T47D (cell line): ENCODE results near the gene RNPEP.

Experiments
- DNase-seq, 2 experiments: peaks; one replicate each; pipeline versions ENCODE4 v3.0.0 to v3.0.0-alpha.2; 2011 to 2012; ENCODE audit warnings: low read depth in 1 of 2, low spot score in 1 of 2
- JUND ChIP-seq: IDR thresholded peaks from 2 replicates; pipeline ENCODE4 v1.6.1; 2012; ENCODE audit warnings: low read depth
- in situ Hi-C: cut with HindIII; loops from 2 replicates; pipeline ENCODE4 v1.10.0; 2016; ENCODE audit warnings: low sequenced_read_pairs, low pct_unique_long_range_greater_than_20kb

Gene RNPEP

DNA sequence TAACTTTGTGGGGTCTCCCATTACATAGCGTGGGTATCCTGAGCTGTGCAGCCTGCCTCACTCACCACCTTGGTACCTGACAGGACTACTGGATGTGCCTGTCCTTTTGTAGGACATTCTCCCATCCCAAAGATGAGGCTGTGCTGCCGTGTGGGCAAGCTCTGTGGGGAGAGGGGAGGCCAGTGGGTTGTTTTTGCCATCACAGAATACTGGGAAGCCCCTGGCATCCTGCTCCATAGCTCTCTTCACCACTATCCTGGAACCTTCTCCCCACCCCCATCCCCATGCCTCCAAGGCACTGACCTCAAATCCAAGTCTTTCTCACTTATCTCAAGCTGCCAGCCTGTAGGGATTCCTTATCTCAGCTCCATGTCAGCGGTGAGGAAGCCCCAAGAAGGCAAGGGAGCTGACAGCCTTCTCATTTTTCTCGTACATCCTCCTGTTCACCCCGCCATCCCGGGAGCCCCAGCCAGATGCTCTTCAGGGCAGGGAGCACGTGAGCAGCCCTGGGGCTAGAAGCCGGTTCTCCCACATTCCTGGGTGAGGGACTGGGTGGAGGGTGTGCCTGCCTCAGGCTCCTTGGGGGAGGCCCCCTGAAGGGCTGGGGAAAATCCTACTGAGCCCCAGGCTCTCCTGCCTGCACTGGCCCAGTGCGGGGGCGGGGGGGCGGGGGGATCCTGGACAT, 25.5 kb downstream of the RNPEP start:
- peak; percentile 62 to 93 for DNase-seq
- in situ Hi-C loops, result no loop called here
- TF ChIP-seq JUND, result 0 out of 2 replicates have a peak, but pooled peaks have one; percentile 27

DNA sequence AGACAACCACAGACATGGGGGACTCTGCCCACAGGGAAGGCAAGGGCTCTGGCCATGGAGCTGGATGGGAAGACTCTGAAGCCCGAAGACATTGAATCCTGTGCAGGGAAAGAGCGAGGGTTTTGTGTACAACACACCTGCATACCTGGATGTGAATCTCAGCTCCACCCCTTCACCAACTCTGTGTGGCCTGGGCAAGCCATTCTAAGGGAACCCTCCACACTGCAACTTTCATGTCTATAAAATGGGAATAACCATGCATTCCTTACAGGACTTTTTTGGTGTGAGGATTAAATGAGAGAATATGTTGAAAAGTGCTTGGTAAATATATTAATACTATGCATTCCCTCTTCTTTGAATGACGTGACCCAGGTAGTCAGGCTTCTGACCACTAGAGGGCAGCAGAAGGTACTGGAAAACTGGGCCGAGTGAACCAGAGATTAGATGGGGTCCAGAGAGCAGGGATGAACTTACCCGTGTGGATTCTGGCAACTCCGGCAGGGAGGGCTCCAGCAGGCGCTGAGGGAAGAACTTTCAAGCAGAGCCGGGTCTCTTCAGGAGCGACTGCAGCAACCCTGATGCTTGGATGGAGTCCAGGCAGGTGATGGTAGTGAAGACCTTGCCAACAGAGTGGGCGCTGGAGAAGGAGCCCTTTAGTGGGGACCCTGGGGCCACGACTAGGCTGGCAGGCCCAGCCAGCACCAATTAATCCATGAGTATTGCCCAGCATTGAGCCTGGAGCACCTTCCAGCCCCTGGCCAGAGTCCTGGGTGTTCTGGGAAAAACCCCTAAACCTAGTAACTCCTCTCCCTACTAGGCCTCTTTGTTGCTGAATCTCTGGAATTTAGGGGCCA, 27.1 kb downstream of the RNPEP start:
- TF ChIP-seq JUND, result no peak
- DNase-seq, result peak in 1 of 2 experiments; percentile 95
- in situ Hi-C loops, result no loop called here

DNA sequence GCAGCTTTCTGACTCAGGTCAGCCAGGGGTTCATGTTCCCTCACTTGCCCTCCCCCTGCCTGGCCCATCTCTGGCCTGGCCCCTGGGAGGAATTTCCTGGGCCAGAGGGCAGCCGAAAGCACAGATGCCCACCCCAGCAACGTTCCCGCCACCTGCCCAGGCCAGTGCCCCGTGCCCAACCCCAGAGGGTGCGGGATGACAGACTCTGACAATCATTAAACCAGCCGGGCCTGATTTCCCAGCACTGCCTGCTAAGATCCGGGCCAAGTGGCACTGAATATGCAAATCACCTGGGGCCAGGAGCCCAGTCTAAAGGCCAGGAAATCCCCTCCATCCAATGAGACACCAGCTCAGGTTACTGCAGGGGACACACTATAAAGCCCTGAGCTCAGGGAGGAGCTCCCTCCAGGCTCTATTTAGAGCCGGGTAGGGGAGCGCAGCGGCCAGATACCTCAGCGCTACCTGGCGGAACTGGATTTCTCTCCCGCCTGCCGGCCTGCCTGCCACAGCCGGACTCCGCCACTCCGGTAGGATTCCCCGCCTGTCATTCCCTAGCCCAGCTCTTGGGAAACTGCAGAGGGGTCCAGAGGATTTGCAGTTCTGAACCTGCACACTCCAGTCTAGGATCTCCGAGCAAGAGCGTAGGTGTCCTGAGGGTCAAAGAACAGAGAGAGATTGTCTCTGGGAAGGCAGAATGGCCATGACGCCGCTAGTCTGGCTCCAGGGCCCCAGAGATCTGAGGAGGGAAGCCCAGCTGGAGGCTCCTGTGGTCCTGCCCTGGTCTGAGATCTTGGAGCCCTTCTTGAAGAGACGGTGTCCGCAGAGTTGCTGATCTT, 27.9 kb downstream of the RNPEP start, which contains the start of gene ELF3:
TSS of gene ELF3 (plus strand) at position 408 of the 836 bp plus-strand sequence. CDS start 550 bp downstream, outside the sequence.
- TF ChIP-seq JUND, result 0 out of 2 replicates have a peak, but pooled peaks have one; percentile 72
- in situ Hi-C loops, result no loop called here
- peak; percentile 95 to 100 for DNase-seq

DNA sequence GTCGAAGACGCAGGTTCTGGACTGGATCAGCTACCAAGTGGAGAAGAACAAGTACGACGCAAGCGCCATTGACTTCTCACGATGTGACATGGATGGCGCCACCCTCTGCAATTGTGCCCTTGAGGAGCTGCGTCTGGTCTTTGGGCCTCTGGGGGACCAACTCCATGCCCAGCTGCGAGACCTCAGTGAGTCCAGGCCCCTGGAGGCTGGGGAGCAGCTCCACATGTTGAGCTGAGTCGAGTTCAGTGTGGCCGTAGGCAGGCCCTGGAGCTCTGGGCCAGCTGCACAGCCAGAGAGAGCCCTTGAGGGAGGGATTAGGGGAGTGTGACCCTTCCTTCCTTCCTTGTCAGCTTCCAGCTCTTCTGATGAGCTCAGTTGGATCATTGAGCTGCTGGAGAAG, 29.5 kb downstream of the RNPEP start:
- no peak for TF ChIP-seq JUND
- in situ Hi-C loops, result no loop called here
- DNase-seq, result no peak

DNA sequence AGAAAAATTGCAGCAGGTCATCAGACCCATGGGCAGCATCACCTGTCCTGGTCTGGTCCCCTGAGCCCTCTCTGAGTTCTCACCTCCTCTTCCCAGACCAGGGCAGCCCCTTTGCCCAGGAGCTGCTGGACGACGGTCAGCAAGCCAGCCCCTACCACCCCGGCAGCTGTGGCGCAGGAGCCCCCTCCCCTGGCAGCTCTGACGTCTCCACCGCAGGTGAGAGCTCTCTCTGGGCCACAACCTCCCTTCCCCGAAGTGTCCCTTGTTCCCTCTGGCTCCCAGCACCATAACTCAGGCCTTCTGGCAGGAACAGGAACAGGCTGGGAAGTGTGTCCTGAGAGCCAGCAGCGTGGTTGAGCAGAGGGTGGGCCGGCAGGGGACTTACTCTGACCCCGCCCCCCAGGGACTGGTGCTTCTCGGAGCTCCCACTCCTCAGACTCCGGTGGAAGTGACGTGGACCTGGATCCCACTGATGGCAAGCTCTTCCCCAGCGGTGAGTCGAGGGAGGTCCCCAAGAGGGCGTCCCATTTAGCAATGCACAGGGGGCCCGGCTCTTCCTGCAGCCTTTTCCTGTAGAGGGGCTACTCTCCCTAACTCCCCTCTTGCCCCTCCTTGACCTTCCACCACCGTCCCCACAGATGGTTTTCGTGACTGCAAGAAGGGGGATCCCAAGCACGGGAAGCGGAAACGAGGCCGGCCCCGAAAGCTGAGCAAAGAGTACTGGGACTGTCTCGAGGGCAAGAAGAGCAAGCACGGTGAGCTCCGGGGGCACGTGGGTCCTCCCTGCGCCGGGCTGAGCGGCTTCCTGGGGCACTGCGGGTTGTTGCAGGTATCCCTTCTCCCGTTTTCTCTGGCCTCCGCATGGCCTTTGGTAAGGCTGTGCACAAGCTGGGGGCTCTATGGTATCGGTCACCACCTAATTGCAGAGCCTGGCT, 30.4 kb downstream of the RNPEP start:
- TF ChIP-seq JUND, result no peak
- no peak for DNase-seq
- in situ Hi-C loops, result no loop called here

DNA sequence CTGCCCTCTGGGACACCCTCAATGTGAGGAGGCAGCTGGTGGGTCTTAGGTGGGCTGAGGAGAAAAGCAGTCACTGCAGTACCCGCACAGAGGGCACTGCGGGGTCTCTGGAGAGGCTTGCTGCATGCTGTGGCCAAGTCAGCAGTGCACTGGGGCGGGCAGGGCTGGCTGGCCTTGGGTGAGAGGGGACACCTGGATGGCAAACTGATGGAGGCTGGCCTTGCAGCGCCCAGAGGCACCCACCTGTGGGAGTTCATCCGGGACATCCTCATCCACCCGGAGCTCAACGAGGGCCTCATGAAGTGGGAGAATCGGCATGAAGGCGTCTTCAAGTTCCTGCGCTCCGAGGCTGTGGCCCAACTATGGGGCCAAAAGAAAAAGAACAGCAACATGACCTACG, 31.2 kb downstream of the RNPEP start:
- TF ChIP-seq JUND, result no peak
- no peak for DNase-seq
- in situ Hi-C loops, result no loop called here

DNA sequence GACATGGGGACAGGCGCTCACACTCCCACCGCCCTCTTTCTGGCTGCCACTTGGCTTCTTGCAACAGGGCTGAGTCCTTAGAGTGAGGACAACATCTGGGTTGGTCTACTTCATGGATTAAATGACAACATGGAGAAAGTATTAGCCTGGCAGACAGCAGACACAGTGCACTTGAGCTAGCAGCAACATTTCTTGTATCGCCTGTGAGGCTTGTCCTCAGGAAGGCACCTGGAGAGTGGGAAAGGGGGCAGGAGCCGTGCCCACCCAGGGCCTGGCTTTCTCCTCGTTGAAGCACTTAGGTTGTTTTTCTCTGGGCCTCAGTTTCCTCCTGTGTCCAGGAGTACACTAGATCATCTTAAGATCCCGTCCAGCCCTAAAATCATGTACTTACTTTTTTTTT, 31.6 kb downstream of the RNPEP start:
- no peak for TF ChIP-seq JUND
- in situ Hi-C loops, result no loop called here
- no peak for DNase-seq

DNA sequence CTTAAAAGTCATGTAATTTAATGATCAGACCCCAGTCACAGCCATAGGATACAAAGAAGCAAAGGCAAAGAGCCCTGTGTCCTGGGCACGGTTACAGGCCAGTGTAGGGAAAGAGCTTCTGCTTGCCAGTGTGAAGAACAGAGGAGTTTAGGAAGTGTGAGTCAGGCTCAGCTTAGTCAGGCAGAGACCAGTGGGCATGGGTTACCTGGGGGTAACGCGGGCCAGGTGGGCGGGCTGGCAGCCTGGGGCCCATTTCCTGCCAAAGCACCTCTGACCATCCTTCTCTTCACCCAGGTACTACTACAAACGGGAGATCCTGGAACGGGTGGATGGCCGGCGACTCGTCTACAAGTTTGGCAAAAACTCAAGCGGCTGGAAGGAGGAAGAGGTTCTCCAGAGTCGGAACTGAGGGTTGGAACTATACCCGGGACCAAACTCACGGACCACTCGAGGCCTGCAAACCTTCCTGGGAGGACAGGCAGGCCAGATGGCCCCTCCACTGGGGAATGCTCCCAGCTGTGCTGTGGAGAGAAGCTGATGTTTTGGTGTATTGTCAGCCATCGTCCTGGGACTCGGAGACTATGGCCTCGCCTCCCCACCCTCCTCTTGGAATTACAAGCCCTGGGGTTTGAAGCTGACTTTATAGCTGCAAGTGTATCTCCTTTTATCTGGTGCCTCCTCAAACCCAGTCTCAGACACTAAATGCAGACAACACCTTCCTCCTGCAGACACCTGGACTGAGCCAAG, 32.6 kb downstream of the RNPEP start:
- TF ChIP-seq JUND, result no peak
- DNase-seq, result no peak
- in situ Hi-C loops, result no loop called here

DNA sequence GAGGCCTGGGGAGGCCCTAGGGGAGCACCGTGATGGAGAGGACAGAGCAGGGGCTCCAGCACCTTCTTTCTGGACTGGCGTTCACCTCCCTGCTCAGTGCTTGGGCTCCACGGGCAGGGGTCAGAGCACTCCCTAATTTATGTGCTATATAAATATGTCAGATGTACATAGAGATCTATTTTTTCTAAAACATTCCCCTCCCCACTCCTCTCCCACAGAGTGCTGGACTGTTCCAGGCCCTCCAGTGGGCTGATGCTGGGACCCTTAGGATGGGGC, 33.2 kb downstream of the RNPEP start:
- no peak for DNase-seq
- in situ Hi-C loops, result no loop called here
- no peak for TF ChIP-seq JUND

DNA sequence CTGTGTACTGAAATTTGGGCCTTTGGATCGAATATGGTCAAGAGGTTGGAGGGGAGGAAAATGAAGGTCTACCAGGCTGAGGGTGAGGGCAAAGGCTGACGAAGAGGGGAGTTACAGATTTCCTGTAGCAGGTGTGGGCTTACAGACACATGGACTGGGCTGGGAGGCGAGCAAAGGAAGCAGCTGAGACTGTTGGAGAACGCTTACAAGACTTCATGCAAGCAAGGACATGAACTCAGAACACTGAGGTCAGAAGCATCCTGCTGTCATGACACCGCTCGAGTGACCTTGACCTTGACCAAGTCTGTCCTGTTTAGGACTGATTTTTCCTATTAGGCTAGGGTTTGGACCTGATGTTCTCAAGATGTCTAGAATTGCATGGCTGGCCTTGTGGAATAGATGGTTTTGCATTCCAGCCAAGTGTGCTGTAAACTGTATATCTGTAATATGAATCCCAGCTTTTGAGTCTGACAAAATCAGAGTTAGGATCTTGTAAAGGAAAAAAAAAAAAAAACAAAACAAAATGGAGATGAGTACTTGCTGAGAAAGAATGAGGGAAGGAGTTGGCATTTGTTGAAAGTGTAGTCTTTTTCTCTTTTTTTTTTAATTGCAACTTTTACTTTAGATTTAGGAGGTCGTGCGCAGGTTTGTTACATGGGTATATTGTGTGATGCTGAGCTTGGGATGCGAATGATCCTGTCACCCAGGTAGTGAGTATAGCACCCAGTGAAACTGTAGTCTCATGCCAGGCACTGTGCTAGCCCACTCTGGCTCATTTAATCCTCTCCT, 33.8 kb downstream of the RNPEP start:
- TF ChIP-seq JUND, result no peak
- in situ Hi-C loops, result no loop called here
- DNase-seq, result no peak
